ENCODE results near the gene CYSTM1.
"Not testable (repeated sequence)": the region's sequence is repeated elsewhere in the genome, so short reads cannot be mapped to it uniquely, and the experiment has no call there.

Gene CYSTM1

GRCh38 chr5:140151144-140152021 is 23.6 kb upstream of the CYSTM1 start:
- no peak for DNase-seq

DNA sequence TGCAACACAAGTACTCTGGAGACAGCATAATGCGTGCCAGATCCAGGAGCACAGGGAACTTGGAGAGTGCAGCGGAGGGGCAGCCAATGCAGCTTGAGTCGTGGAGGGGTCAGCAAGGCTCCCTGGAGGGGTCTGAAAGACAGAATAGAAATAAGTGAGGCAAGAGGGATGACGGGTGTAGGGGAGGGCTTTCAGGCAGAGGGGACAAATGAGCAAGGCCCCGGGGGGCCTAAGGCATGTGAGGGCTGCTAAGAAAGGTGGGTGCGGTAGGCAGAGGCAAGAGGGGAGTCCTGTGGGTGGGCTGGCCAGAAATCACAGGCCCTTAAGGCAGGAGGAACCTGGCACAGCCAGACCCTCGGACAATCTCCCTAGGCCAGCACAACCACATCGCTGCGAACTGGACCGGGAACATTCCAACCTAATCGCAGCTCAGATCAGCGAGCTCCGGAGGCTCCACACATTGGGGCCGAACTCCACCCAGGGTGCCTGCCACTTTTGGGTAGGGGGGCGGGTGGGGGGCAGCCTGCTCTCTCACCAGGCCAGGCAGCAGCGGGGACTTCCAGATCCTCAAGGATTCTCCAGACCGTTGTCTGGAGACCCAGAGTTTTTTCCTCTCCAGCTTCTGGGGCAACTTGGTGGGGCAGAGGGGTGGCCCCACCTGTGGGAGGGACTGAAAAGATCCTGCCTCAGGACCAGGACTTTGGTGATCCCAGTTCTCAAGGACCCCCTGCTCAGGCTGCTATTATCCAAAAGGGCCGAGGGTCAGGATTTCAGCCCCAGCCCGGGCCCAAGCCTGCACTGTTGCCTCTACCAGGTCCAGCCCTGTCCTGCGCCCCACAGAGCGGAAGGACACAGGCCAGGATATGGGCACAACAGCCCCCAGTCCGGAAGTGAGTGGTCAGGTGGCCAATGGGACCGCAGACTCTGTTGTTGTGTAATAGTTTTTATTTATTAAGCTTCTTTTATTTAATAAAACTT is 22.7 kb upstream of the CYSTM1 start:
- DNase-seq = no peak

DNA sequence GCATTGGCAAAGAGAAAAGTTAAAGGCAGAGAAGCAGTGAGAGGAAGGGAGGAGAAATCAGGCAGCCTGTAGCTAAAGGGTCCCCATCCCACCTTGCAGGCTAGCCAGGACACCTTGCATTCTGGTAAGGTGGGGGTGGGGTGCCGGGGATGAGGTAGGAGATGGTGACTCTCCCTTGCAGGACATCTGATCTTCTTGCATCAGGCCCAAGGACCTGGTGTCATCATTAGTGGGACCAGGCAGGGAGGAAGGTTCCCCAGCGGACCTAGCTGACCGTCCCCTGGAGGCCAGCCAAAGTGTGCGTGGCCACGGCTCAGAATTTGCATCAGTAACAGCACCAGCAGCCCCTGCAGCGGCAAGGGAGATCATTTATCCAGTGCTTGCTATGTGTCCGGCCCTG is 21.7 kb upstream of the CYSTM1 start:
- DNase-seq = no peak

DNA sequence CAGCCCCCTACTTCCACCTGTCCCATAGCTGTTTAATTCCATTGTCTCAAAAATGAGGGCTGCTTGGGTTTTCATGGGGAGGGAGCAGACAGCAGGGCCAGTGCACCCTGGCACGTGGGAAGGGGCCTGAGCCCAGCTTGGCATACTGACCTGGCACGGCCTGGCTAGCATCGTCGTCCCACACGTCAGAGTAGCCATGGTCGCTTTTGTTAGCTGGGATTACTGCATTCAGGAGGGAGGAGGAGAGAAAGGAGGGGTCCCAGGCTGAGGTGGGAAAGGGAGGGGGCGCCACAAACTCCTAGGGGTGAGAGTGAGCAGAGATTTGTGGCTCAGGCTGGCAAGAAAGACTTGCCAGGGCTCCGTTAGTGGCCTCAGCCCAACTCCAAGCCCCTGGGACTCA is 21.1 kb upstream of the CYSTM1 start:
- DNase-seq = no peak

- not testable (repeated sequence) for DNase-seq
These were observed 20.1 kb upstream of the CYSTM1 start for GRCh38 chr5:140154710-140155381.

DNA sequence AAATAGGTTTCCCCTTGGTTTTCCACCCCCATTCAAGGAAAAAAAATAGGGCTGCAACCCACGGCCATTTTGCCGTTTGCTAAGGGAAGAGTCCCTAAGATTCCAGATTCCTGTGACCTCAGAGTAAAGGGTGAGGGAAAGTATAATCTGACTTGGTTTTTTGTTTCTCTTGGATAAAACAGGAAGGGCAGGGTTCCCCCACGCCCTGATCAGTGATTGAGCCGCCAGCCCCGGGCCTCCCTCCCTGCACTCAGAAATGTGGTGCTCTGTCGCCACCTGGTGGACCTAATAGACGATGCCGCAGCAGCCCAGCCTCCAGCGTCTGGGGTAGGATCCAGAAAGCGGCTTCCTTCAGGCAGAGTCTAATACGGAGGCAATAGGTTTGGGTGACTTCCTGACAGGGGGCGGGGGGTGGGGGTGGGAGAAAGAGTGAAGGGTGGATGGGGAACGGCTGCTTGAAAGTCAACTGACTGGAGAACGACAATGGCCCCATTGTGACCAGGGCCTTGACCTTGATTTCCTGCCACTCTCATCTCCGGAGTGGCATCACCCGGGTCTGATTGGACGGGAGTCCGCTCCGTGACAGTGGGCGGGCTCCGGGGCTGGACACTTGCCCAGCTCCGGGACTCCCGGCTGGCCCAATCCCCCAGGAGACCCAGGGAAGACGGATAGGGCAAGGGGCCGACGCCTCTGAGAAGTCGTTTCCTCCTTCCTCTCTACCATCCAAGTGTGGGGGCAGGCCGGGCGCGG is 17.8 kb upstream of the CYSTM1 start:
- DNase-seq = peak; percentile 84

- DNase-seq = no peak
These were observed 15.7 kb upstream of the CYSTM1 start for GRCh38 chr5:140159014-140159927.

- DNase-seq = no peak
These were observed 12.7 kb upstream of the CYSTM1 start for GRCh38 chr5:140162275-140162674.

- no peak for DNase-seq
These were observed 12.2 kb upstream of the CYSTM1 start for GRCh38 chr5:140162781-140163180.

DNA sequence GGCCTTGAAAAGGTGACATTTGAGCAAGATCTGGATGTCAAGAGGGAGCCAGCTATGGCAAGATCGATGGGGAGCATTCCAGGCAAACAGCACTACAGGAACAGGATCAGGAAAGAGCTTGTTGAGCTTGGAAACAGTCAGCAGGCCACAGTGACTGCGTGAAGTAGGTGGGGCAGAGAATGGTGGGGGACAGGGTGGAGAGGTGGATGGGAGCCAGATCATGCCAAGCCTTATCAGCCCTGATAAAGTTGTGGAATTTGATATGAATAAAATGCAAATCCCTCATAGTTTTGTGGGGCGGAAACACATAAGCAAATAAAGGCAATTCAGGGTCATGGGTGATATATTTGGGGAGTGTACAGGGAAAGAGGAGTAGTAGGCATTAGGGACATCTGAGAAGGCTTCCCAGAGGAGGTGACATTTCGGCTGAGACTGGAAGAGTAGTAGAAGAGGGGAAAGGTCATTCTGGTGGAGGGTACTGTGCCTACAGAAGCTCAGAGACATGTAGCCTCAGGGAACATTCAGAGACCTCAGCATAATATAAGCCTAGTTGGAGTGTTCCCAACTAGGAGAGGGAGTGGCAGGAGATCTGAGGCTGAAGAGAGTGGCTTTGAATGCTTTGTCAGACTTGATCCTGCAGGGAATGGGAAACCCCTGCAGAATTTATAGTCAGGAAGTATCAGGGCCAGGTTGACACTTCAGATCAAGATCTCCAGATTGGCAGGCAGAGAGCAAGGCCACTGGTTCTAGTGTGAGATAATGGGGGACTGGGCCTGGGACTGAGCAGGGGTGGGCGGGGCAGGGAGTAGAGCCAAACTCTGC is 9.7 kb upstream of the CYSTM1 start:
- no peak for DNase-seq

DNA sequence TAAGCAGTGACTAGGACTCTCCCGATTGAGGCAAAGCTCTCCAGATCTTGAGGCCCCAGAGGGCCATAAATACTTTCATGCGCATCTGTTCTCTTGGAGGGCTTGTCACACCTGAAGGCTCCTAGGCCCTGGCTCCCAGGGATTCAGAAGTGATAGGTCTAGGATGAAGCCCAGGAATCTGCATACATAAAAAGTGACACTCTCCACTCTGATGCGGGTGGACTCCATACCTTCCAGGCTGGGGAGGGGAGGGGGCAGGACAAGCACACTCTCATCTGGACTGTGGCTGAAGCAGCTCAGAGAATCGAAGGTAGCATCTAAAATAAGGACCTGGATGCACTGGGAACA is 9.1 kb upstream of the CYSTM1 start:
- DNase-seq = no peak

DNA sequence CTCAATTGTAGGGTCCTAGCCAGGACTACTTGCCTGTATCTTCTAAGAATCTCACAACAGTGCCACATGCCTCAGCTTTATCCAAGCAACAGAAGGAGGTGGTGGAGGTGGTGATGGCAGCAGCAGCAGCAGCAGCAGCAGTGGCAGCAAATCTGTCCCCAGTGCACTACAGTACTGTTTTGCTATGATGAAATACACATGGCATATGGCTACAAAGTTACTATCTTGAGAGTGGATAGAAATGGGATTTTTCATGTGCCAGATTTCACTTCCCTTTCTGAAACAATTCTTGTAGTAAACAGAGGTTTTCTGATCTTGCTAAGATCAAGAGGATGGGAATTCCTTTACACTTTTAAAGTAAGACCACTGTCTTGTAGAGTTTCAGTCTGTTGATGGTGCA is 8.1 kb upstream of the CYSTM1 start:
- no peak for DNase-seq

- no peak for DNase-seq
These were observed 6.6 kb upstream of the CYSTM1 start for GRCh38 chr5:140168371-140168770.

GRCh38 chr5:140169410-140169809 is 5.6 kb upstream of the CYSTM1 start:
- no peak for DNase-seq

DNA sequence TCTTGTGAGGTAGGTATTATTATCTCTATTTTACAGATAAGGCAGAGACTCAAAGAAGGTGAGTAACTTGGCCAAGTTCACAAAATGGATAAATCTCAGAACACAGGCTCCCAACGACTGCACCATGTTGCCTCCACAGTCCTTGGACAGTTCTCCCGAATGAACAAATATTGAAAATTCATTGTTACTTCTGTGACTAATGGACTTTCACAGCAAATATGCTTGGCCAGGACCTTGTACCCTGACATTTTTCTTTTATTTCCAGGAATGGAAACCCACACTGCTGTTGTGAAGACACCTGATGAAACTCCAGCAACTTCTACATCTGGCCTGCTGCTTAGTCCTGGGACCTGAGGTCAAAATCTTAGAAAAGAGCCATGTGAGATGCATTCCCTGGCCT is 2.5 kb upstream of the CYSTM1 start:
- no peak for DNase-seq

DNA sequence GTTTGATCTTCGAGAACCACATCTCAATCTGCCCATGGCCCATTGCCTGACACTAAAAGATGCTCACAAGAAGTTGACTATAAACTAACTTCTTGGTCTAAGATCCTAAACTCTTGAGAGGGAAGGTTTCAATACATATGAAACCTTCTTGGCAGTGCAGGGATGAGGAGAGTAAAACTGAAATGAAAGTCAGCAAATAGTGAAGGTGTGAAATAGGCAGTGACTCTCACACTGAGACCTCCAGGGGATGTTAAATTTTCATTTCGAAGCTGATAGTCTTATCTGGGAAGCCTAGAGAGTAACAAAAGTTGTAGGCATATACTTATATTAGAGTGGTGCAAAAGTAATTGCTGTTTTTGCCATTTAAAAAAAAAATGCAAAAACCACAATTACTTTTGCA is 974 bp upstream of the CYSTM1 start:
- DNase-seq = no peak

GRCh38 chr5:140175367-140176030 is 511 bp downstream of the CYSTM1 start:
- DNase-seq = peak; percentile 45

- no peak for DNase-seq
These were observed 1.0 kb downstream of the CYSTM1 start for GRCh38 chr5:140176031-140176387.

GRCh38 chr5:140178086-140178410 is 3.1 kb downstream of the CYSTM1 start:
- no peak for DNase-seq

DNA sequence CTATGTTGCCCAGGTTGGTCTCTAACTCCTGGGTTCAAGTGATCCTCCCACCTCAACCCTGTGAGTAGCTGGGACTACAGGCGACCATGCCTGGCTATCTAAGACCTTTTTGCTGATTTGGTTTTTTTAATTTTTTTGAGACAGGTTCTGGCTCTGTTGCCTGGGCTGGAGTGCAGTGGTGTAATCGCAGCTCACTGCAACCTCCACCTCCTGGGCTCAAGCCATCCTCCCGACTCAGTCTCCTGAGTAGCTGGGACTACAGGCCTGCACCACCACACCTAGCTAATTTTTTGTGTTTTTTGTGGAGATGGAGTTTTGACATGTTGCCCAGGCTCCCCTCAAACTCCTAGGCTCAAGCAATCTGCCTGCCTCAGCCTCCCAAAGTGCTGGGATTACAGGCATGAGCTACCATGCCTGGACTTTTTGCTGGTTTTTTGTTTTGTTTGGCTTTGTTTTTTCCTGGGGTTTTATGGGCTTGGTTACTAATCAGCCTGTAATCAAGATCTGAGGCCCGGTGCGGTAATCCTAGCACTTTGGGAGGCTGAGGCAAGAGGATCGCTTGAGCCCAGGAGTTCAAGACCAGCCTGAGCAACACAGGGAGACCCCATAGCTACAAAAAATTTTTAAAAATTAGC is 3.6 kb downstream of the CYSTM1 start:
- DNase-seq = no peak
